GM12801 (cell line): Measurements from ENCODE around the gene RTBDN.

Experiments used
- CTCF ChIP-seq: IDR thresholded peaks from one replicate; pipeline ENCODE4 v1.5.1; 2011; ENCODE audit warnings: control low read depth; ENCODE audit not compliant: insufficient read length; ENCODE audit errors: extremely low read depth

RTBDN gene

GRCh38 chr19:12786141-12786870, 48.1 kb downstream of the RTBDN start:
- no peak for TF ChIP-seq CTCF

GRCh38 chr19:12785431-12786031, 48.8 kb downstream of the RTBDN start:
- TF ChIP-seq CTCF = no peak

- no peak for TF ChIP-seq CTCF
Measured at GRCh38 chr19:12784871-12785430, 49.4 kb downstream of the RTBDN start.

- no peak for TF ChIP-seq CTCF
Measured at GRCh38 chr19:12784394-12784870, 49.9 kb downstream of the RTBDN start.

GRCh38 chr19:12783849-12784393, 50.5 kb downstream of the RTBDN start:
- TF ChIP-seq CTCF = no peak

- TF ChIP-seq CTCF = no peak
Measured at GRCh38 chr19:12783291-12783848, 51.0 kb downstream of the RTBDN start.

- no peak for TF ChIP-seq CTCF
Measured at GRCh38 chr19:12782424-12783290, 51.7 kb downstream of the RTBDN start.
